Fibroblast of lung (primary cell): ENCODE results near the gene MFSD11. TPM values are rescaled to one million over a fixed set of nuclear protein-coding genes. Genes with fewer than 3 reads are reported as not detected.

Experiments used
- DNase-seq, 2 donors: peaks; one replicate each; pipeline versions ENCODE4 v3.0.0 to v3.0.0-alpha.2; 2010; ENCODE audit warnings: low read depth in 2 of 2
- H2AFZ ChIP-seq: 2 replicates; pipeline ENCODE4 v1.5.1; 2012; ENCODE audit warnings: low read length, control low read depth, inconsistent platforms
- H3K27ac ChIP-seq: 2 replicates; pipeline ENCODE4 v1.5.1; 2011; ENCODE audit warnings: low read length, control low read depth; ENCODE audit not compliant: insufficient read depth
- H3K27me3 ChIP-seq: 2 replicates; pipeline ENCODE4 v1.5.1; 2011; ENCODE audit warnings: mild to moderate bottlenecking, low read length; ENCODE audit not compliant: control insufficient read depth, insufficient read depth
- H3K36me3 ChIP-seq: 2 replicates; pipeline ENCODE4 v1.5.1; 2011; ENCODE audit warnings: low read length; ENCODE audit not compliant: control insufficient read depth, insufficient read depth
- H3K4me1 ChIP-seq: 2 replicates; pipeline ENCODE4 v1.5.1; 2011; ENCODE audit warnings: low read length; ENCODE audit not compliant: control insufficient read depth, insufficient read depth; ENCODE audit errors: extremely low read depth
- H3K4me2 ChIP-seq: 2 replicates; pipeline ENCODE4 v1.5.1; 2011; ENCODE audit warnings: low read length, control low read depth; ENCODE audit not compliant: insufficient read depth; ENCODE audit errors: extremely low read depth
- H3K4me3 ChIP-seq, 4 experiments: fragments of 200-600 bp in 1 of 4; sonication (generic) in 1 of 4; replicated peaks in 1 of 4; 2 replicates each; pipeline ENCODE4 v1.5.1; 2011 to 2016; ENCODE audit warnings: low read length in 4 of 4, low read depth in 3 of 4, mild to moderate bottlenecking in 3 of 4, control low read depth in 2 of 4, inconsistent platforms in 1 of 4, mixed read lengths in 1 of 4; ENCODE audit not compliant: insufficient read depth in 1 of 4; ENCODE audit errors: control extremely low read depth in 1 of 4
- H3K79me2 ChIP-seq: 2 replicates; pipeline ENCODE4 v1.5.1; 2012; ENCODE audit warnings: mild to moderate bottlenecking, low read length, inconsistent platforms; ENCODE audit not compliant: control insufficient read depth, insufficient read depth
- H3K9ac ChIP-seq: 2 replicates; pipeline ENCODE4 v1.5.1; 2011; ENCODE audit warnings: mild to moderate bottlenecking, low read length, control low read depth; ENCODE audit not compliant: insufficient read depth
- H3K9me3 ChIP-seq: 2 replicates; pipeline ENCODE4 v1.5.1; 2012; ENCODE audit warnings: low read depth, low read length; ENCODE audit not compliant: control insufficient read depth, insufficient read depth
- H4K20me1 ChIP-seq: 2 replicates; pipeline ENCODE4 v1.5.1; 2011; ENCODE audit warnings: low read length; ENCODE audit not compliant: control insufficient read depth, insufficient read depth; ENCODE audit errors: extremely low read depth
- EZH2 ChIP-seq: IDR thresholded peaks from 2 replicates; pipeline ENCODE4 v1.5.1; 2012; ENCODE audit warnings: low read length, control low read depth, mild to moderate bottlenecking; ENCODE audit errors: missing control alignments
- polyA plus RNA-seq, 2 donors: library from polyadenylated mRNA; depleted of rRNA in 1 of 2; stranded (reverse) in 1 of 2; unstranded in 1 of 2; fragments of >200 nt; gene quantifications; 2 replicates each; pipeline ENCODE4 v1.2.1, GENCODE V29; 2011 to 2012; ENCODE audit warnings: missing spikeins in 1 of 2
- total RNA-seq: library from RNA; depleted of rRNA; stranded (reverse); fragments of >200 nt; gene quantifications from 2 replicates; pipeline ENCODE4 v1.2.1, GENCODE V29; 2014
- TF ChIP-seq, protein P1 (sequence below), 2 donors: IDR thresholded peaks in 1 of 2; conservative IDR thresholded peaks in 1 of 2; 1 replicate in 1 of 2; 2 replicates in 1 of 2; pipeline ENCODE4 v1.5.1; 2011 to 2012; ENCODE audit warnings: low read length in 2 of 2, control low read depth in 1 of 2, inconsistent platforms in 1 of 2, low read depth in 1 of 2, mild to moderate bottlenecking in 1 of 2

Gene MFSD11
- total and polyA plus RNA-seq, 2 donors (not counting 1 experiment from before 2014, with no cell fraction given), result 22.4 to 31.4 TPM

DNA sequence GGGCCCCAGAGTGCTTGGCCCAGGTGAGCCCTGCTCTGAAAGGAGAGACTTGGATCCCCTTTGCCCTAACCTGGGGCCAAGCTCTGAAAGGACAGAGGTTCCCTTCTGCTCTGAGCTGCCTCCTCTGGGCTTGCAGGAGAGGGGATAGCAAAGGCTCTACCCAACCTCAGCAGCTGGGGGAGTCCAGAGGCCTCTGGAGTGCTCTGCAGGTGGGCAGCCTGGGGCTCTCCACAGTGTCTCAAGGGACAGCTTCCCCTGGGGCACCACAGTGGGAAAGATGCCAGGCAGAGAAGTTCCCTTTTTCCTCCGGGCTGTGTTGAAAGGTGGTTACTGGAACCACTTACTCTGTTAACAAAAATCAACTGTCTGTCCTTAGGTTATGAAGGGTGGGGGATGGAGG, 82.1 kb downstream of the MFSD11 start:
- no peaks in the 10 kb centered on the region for H3K4me1 ChIP-seq
- no peak overlapping the region for H2AFZ ChIP-seq
- no peaks in the 10 kb centered on the region for H3K36me3 ChIP-seq
- H3K27me3 ChIP-seq, result peaks cover 5% of the 10 kb centered on the region
- no peak overlapping the region for H3K27ac ChIP-seq
- no peak for TF ChIP-seq EZH2
- TF ChIP-seq, protein P1, sequence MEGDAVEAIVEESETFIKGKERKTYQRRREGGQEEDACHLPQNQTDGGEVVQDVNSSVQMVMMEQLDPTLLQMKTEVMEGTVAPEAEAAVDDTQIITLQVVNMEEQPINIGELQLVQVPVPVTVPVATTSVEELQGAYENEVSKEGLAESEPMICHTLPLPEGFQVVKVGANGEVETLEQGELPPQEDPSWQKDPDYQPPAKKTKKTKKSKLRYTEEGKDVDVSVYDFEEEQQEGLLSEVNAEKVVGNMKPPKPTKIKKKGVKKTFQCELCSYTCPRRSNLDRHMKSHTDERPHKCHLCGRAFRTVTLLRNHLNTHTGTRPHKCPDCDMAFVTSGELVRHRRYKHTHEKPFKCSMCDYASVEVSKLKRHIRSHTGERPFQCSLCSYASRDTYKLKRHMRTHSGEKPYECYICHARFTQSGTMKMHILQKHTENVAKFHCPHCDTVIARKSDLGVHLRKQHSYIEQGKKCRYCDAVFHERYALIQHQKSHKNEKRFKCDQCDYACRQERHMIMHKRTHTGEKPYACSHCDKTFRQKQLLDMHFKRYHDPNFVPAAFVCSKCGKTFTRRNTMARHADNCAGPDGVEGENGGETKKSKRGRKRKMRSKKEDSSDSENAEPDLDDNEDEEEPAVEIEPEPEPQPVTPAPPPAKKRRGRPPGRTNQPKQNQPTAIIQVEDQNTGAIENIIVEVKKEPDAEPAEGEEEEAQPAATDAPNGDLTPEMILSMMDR (conservative IDR thresholded peaks at IDR 0.05 in 1 of 2, IDR thresholded peaks at IDR 0.05 in 1 of 2; ENCODE audit: low read depth in 1 of 2, low read length in 2 of 2), result no peak
- no peaks in the 10 kb centered on the region for H3K79me2 ChIP-seq
- no peak overlapping the region for H3K4me3 ChIP-seq
- DNase-seq, result no peak
- H3K4me2 ChIP-seq, result no peak overlapping the region
- H4K20me1 ChIP-seq, result no peaks in the 10 kb centered on the region
- H3K9ac ChIP-seq, result no peak overlapping the region
- H3K9me3 ChIP-seq, result no peaks in the 10 kb centered on the region

DNA sequence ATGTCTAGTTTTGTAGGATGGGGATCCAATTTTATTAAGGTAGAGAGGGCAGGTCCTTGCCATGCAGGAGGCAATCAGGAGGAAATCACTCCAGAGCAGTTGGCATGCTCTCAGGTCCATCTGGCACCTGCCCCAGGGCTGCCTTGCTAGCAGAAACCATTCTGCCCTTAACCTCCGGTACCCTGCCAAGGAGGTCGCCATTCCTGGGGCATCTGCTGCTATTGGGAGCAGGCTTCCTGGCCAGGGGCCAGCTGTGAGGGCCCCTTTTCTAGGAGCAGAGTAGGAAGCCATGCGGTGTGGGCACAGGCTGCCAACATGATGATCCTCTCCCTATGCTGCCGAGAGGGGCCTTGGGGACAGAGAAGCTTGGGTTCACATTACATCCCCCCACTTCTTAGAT, 82.6 kb downstream of the MFSD11 start:
- H3K9ac ChIP-seq, result no peak overlapping the region
- H3K4me2 ChIP-seq, result no peak overlapping the region
- H2AFZ ChIP-seq, result no peak overlapping the region
- no peaks in the 10 kb centered on the region for H4K20me1 ChIP-seq
- H3K27me3 ChIP-seq, result peaks cover 5% of the 10 kb centered on the region
- no peaks in the 10 kb centered on the region for H3K9me3 ChIP-seq
- TF ChIP-seq, protein P1 (conservative IDR thresholded peaks at IDR 0.05 in 1 of 2, IDR thresholded peaks at IDR 0.05 in 1 of 2; ENCODE audit: low read depth in 1 of 2, low read length in 2 of 2), result no peak
- TF ChIP-seq EZH2, result no peak
- DNase-seq, result no peak
- no peak overlapping the region for H3K4me3 ChIP-seq
- H3K27ac ChIP-seq, result no peak overlapping the region
- no peaks in the 10 kb centered on the region for H3K36me3 ChIP-seq
- H3K79me2 ChIP-seq, result no peaks in the 10 kb centered on the region
- no peaks in the 10 kb centered on the region for H3K4me1 ChIP-seq

DNA sequence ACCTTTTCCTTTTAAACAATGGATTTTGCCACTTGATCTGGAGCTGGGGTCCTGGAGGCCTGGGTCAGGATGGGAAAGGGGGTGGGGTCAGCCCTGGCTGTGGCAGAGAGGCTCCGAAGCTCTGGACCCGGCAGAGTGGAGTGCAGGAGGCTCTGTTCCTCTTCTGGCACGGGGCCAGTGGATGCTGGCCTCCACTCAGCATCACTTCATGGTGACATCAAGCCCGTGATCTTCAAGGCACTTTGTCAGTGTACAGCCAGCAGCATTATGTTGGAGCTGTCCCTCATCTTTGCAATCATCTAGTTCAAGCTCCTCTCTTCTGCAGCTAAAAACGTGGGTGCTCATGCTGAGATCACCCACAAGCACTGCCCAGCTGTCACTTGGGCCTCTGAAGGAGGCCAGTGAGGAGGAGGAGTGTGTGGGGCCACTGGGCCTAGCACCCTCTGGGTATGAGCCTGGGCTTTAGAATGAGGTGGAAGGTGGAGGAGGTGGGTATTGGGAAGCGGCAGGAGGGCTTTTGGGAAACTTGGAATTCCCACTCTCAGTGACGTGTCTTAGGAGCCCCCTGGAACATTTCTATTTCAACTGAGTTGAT, 84.4 kb downstream of the MFSD11 start:
- H3K27me3 ChIP-seq, result peaks cover 2% of the 10 kb centered on the region
- no peaks in the 10 kb centered on the region for H3K4me1 ChIP-seq
- H3K36me3 ChIP-seq, result no peaks in the 10 kb centered on the region
- H3K9ac ChIP-seq, result no peak overlapping the region
- DNase-seq, result no peak
- H3K27ac ChIP-seq, result no peak overlapping the region
- TF ChIP-seq, protein P1 (conservative IDR thresholded peaks at IDR 0.05 in 1 of 2, IDR thresholded peaks at IDR 0.05 in 1 of 2; ENCODE audit: low read depth in 1 of 2, low read length in 2 of 2), result no peak
- TF ChIP-seq EZH2, result no peak
- H3K4me2 ChIP-seq, result no peak overlapping the region
- no peak overlapping the region for H2AFZ ChIP-seq
- no peaks in the 10 kb centered on the region for H3K9me3 ChIP-seq
- no peaks in the 10 kb centered on the region for H3K79me2 ChIP-seq
- no peaks in the 10 kb centered on the region for H4K20me1 ChIP-seq
- no peak overlapping the region for H3K4me3 ChIP-seq
